ENCODE results near the gene SERTAD3. TPM values are rescaled to one million over a fixed set of nuclear protein-coding genes. Genes with fewer than 3 reads are reported as not detected.

SERTAD3 gene
- total and polyA plus RNA-seq, 8 donors: 4.9 to 15.0 (median 8.4) TPM

DNA sequence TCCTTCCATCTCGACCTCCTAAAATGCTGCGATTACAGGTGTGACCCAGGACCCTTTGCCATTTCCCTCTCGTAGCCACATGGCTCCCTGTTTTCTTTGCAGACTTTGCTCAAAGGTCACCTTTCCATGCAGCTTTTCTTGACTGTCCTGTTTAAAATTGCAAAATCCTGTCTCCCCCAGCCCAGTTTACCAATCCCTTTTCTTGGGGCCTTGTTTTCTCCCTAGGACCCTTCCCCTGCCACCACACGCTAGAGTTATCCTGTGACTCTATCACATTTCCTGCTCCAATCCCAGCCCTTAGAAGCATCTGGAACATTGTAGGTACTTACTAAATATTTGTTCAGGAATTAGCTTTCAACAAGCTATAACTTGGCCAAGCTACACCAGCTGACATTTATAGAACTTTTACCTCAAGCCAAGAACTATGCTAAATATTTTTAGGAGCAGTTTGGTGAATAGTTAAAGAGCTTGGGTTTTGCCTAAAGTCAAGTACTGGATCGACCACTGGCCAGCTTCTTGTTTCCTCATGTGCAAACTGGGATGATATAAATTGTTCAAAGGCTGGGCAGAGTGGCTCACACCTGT lies 9.1 kb upstream of the SERTAD3 start:
- Histone ChIP-seq H3K27me3 (no peaks in the 10 kb centered on the region), H3K9me3 (no peaks in the 10 kb centered on the region), H3K36me3 (no peaks in the 10 kb centered on the region), H3K4me3 (no peak overlapping the region), H3K27ac (no peak overlapping the region), H3K4me1 (no peaks in the 10 kb centered on the region)
- FAIRE-seq (no peak), ATAC-seq (no peak), DNase-seq (no peak)
- 85 to 93% methylated on average over 5 of the region's 5 CpGs for WGBS, 2 donors
- intact Hi-C loops (cut with DNase I): no loop called here
- no peak for TF ChIP-seq CTCF (IDR thresholded peaks at IDR 0.05)

DNA sequence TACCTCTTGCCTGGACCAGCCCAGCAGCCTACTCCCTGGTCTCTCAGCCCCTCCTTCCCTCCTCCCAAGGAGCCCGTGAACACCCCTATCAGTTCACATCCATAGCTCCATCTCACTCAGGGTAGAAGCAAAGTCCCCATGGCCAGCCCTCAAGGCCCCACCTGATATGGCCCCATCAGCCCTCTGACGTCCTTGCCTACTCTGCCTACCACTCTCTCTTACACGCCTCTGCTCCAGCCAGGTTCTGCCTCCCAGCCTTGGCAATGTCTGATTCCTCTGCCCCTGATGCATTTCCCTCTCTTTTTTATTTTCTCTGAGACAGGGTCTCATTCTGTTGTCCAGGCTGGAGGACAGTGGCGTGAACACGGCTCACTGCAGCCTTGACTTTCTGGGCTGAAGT lies 7.9 kb upstream of the SERTAD3 start:
- Histone ChIP-seq H3K36me3 (no peaks in the 10 kb centered on the region), H3K4me3 (no peak overlapping the region), H3K27ac (no peak overlapping the region), H3K4me1 (no peaks in the 10 kb centered on the region), H3K9me3 (no peaks in the 10 kb centered on the region), H3K27me3 (no peaks in the 10 kb centered on the region)
- DNase-seq (no peak), ATAC-seq (no peak), FAIRE-seq (no peak)
- no peak for TF ChIP-seq CTCF (IDR thresholded peaks at IDR 0.05)
- WGBS, 2 donors: 64 to 65% methylated on average over 5 of the region's 5 CpGs
- intact Hi-C loops (cut with DNase I): no loop called here

GRCh38 chr19:40450664-40451063 lies 6.5 kb upstream of the SERTAD3 start:
- 66 to 81% methylated on average over 4 of the region's 4 CpGs for WGBS, 2 donors
- H3K4me3 ChIP-seq: no peak overlapping the region
- intact Hi-C loops (cut with DNase I): no loop called here
- no peaks in the 10 kb centered on the region for H3K27me3 ChIP-seq
- H3K9me3 ChIP-seq: no peaks in the 10 kb centered on the region
- no peak overlapping the region for H3K27ac ChIP-seq
- no peaks in the 10 kb centered on the region for H3K36me3 ChIP-seq
- ATAC-seq (no peak), FAIRE-seq (no peak), DNase-seq (no peak)
- H3K4me1 ChIP-seq: no peaks in the 10 kb centered on the region
- no peak for TF ChIP-seq CTCF (IDR thresholded peaks at IDR 0.05)

- 89 to 94% methylated on average over 4 of the region's 4 CpGs for WGBS, 2 donors
- H3K36me3 ChIP-seq: no peaks in the 10 kb centered on the region
- DNase-seq: no peak
- no peak for FAIRE-seq
- no peak for TF ChIP-seq CTCF (IDR thresholded peaks at IDR 0.05)
- intact Hi-C loops (cut with DNase I): no loop called here
- H3K4me1 ChIP-seq: peaks cover 0 to 2% (median 0%) of the 10 kb centered on the region in 3 donors
- H3K4me3 ChIP-seq: no peak overlapping the region
- no peak overlapping the region for H3K27ac ChIP-seq
- no peaks in the 10 kb centered on the region for H3K9me3 ChIP-seq
- H3K27me3 ChIP-seq: no peaks in the 10 kb centered on the region
- ATAC-seq: no peak
Measured at GRCh38 chr19:40449506-40449905, 5.4 kb upstream of the SERTAD3 start.

- H3K36me3 ChIP-seq: peaks cover 0 to 5% (median 5%) of the 10 kb centered on the region in 3 donors
- peaks cover 0 to 11% (median 0%) of the 10 kb centered on the region in 3 donors for H3K4me1 ChIP-seq
- no peak for DNase-seq
- no peak for FAIRE-seq
- no peak overlapping the region for H3K27ac ChIP-seq
- H3K9me3 ChIP-seq: no peaks in the 10 kb centered on the region
- no peak overlapping the region for H3K4me3 ChIP-seq
- no peaks in the 10 kb centered on the region for H3K27me3 ChIP-seq
- 78 to 79% methylated on average over 8 of the region's 8 CpGs for WGBS, 2 donors
- no peak for TF ChIP-seq CTCF (IDR thresholded peaks at IDR 0.05)
- intact Hi-C loops (cut with DNase I): no loop called here
- no peak for ATAC-seq
Measured at GRCh38 chr19:40446263-40446784, 2.2 kb upstream of the SERTAD3 start.

All from pancreas (tissue), 10 donors.